HUES6 (cell line): ENCODE results near the gene ARHGAP15.

Experiments used
- H3K27ac ChIP-seq: 2 replicates; pipeline ENCODE4 v1.7.0; 2013; ENCODE audit warnings: low read depth, mild to moderate bottlenecking, low read length, inconsistent platforms
- H3K27me3 ChIP-seq: 2 replicates; pipeline ENCODE4 v1.6.1; 2013; ENCODE audit warnings: low read length; ENCODE audit not compliant: control insufficient read depth, insufficient read depth
- H3K36me3 ChIP-seq: 2 replicates; pipeline ENCODE4 v1.6.1; 2013; ENCODE audit warnings: low read length; ENCODE audit not compliant: control insufficient read depth, insufficient read depth
- H3K4me1 ChIP-seq: 2 replicates; pipeline ENCODE4 v1.6.1; 2013; ENCODE audit warnings: low read length; ENCODE audit not compliant: control insufficient read depth, insufficient read depth
- H3K4me3 ChIP-seq: 2 replicates; pipeline ENCODE4 v1.5.1; 2013; ENCODE audit warnings: low read depth, low read length
- H3K9ac ChIP-seq: one replicate; pipeline ENCODE4 v1.6.1; 2013; ENCODE audit warnings: mild to moderate bottlenecking, low read length
- H3K9me3 ChIP-seq: 2 replicates; pipeline ENCODE4 v1.6.1; 2013; ENCODE audit warnings: low read depth, low read length; ENCODE audit not compliant: control insufficient read depth, insufficient read depth

Gene ARHGAP15

DNA sequence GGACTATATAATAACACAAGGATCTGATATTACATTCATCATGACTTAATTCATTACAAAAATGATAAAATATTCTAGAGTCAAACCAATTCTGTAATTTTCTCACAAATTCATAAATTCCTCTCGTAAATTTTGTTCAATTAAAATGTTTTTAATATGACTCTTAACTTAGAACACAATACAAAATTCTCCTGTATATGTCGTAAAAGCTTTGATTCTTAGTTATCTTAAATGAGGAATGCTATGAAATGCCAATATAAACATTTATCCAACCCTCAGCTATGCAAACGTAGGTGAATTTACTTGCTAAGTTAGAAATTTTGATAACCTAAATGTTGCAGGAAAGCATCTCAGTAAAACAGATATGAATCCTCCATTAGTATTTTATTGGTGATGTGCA lies 28.9 kb downstream of the ARHGAP15 start:
- Histone ChIP-seq H3K27ac (no peak overlapping the region), H3K9ac (no peak overlapping the region), H3K4me1 (peaks cover 2% of the 10 kb centered on the region; the same call in 1 of the 2 replicates), H3K27me3 (no peaks in the 10 kb centered on the region), H3K9me3 (no peaks in the 10 kb centered on the region), H3K36me3 (no peaks in the 10 kb centered on the region), H3K4me3 (no peak overlapping the region)

DNA sequence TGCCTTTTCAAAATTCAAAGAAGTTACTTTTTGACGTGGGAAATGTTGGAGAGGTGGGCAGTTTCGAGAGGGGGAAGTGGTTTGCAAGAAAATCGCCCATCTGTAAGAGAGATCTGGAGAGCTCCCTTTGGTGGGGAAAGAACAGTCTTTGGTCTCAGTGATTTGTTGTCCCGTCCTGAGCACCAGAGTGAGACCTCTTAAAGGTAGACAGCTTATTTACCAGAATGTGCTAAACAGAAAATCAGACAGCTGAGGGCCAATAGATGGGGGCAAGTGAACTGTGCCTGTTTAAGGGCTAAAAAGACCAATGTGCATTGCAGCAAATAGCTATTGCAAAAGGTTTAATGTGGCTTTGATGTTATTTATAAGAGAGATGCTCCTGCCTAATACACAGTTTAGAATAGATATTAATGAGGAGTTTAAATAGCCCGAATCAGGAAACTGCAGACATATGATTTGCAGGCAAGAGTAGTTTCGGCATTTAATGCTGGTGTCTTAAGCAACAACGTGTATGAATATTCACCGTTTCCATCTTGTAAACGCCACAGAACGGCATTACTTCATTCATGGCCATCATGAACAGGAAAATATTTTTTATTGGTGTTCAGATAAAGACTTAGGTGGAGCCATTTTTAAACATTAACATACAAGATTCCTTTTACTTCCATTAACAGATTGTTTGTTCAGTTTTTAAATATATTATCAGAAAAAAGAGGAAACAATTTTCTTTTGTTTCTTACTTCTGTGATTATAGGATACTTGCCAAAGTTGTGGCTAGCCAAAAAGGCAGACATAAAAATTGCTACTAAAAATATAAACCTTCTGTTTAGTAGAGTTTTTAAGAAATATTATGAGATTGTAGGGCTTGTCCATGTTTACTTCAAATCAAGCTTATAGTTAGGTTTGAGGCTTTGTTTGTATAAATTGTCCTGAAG lies 29.6 kb downstream of the ARHGAP15 start:
- peaks cover 2% of the 10 kb centered on the region; the same call in 1 of the 2 replicates for H3K4me1 ChIP-seq
- no peaks in the 10 kb centered on the region for H3K9me3 ChIP-seq

DNA sequence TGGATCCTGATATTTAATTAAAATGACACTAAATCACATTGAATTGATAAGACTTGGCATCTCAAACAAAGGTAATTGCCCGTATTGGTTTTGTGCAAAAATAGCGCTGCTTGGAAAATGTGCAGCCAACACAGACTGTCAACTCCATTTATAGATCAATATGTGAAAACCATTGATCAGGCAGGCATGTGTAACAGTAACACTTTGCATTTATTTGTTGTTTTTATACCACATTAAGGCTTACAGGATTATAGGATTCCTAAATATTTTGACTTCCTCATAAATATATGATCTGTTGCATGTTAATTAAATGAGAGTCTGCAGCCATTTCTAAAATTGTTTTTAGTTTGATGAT lies 30.2 kb downstream of the ARHGAP15 start:
- Histone ChIP-seq H3K4me3 (no peak overlapping the region), H3K27ac (no peak overlapping the region), H3K9ac (no peak overlapping the region), H3K27me3 (no peaks in the 10 kb centered on the region), H3K4me1 (peaks cover 2% of the 10 kb centered on the region; the same call in 1 of the 2 replicates), H3K36me3 (no peaks in the 10 kb centered on the region), H3K9me3 (no peaks in the 10 kb centered on the region)

More for the DNA sequence above, 29.6 kb downstream of the ARHGAP15 start:
- no peaks in the 10 kb centered on the region for H3K36me3 ChIP-seq
- no peak overlapping the region for H3K4me3 ChIP-seq
- H3K9ac ChIP-seq, result no peak overlapping the region
- no peak overlapping the region for H3K27ac ChIP-seq
- no peaks in the 10 kb centered on the region for H3K27me3 ChIP-seq

DNA sequence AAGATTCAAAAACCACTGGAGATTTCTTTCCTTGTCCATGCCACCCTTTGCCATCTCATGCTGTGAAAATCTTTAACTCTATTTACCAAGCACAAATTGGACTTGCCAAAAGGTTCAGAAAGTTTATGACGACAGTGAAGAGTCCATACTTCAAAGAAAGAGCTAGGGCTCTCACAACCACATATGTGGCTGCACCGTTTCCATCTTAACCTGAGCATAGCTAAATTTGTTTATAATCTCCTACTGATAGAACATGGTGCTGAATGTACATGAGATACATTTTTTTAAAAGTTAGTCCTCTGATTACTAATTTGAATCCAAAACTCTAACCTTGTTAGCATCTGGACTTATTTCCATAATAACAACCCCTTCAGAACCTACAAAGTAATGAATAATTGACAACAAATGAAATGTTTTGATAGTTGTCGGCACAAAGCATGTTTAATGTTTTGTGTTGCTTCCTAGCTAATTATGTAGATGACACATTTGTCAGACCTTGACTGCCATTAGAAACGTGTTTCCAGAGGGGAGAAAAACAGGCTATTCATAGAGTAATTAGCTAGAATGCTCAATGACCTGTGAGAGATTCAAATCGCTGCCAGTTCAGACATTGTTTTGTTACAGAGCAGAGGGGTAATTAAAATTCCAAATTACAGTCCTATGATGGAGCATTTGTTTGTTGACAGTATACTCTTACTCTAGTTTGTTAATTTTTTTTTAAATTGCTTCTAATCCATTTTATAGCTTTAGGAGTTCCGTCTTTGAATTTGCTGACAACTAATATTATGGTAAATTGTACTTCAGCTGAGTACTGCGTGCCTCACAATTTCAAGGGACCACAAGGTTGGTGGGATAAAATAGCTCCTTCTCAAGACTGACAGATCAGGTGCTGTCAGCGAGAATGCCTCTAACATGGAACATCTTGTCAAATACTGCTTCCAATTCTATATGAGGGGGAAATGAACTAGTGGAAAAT lies 31.8 kb downstream of the ARHGAP15 start:
- Histone ChIP-seq H3K27me3 (no peaks in the 10 kb centered on the region), H3K36me3 (no peaks in the 10 kb centered on the region), H3K4me1 (no peaks in the 10 kb centered on the region), H3K4me3 (no peak overlapping the region), H3K9ac (no peak overlapping the region), H3K27ac (no peak overlapping the region), H3K9me3 (no peaks in the 10 kb centered on the region)

DNA sequence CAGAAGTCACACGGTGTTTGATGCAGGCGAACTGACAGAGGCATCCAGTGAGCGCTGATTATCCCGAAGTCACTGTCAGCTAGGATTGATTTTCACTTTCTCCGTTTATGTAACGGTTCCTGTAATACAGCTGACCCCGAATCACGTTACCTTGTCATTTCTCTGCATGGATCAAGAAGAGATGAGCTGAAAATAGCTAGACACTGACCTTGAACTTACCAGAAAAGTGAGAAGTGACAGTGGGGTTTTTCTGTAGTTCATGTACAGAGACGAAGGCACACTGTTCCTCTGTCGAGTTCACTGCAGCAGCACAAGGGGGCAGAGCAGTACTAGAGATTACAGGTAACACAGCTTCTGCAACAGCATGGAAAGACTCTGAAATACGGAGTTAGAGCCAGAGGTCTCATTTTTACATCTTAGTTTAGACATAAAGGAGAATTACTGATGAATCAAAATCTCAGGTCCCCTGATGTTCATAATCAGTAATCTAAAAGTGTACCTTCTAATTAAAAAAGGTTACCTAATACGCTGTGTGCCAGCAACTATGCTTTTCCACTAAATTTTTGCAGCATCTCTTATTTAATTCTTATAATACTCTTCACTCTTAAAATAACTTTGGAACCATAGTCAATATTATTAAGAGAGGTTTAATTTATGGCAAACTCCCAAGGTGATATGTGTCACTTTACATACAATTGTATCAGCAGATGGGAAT lies 33.1 kb downstream of the ARHGAP15 start:
- H3K4me3 ChIP-seq, result no peak overlapping the region
- H3K27me3 ChIP-seq, result no peaks in the 10 kb centered on the region
- H3K9me3 ChIP-seq, result no peaks in the 10 kb centered on the region
- H3K9ac ChIP-seq, result no peak overlapping the region
- no peak overlapping the region for H3K27ac ChIP-seq
- no peaks in the 10 kb centered on the region for H3K4me1 ChIP-seq
- no peaks in the 10 kb centered on the region for H3K36me3 ChIP-seq

DNA sequence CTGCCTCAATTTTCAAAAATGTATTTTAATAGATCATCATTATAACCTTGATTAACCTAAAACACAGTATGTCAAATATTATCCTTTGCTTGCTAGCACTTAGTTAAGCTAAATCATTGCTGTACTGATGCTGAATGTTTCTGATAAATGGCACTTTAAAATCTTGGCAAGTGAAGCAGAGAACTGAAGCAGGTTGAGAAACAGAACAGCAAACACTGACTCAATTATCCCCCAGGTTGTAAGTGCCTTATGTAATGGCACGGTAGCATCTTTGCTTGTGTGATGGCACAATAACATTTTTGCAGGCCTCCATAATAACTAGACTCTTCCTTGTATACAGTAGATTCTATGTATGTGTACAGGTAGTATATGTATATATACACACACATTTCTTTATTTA lies 33.8 kb downstream of the ARHGAP15 start:
- Histone ChIP-seq H3K27ac (no peak overlapping the region), H3K27me3 (no peaks in the 10 kb centered on the region), H3K4me3 (no peak overlapping the region), H3K4me1 (no peaks in the 10 kb centered on the region), H3K36me3 (no peaks in the 10 kb centered on the region), H3K9me3 (no peaks in the 10 kb centered on the region), H3K9ac (no peak overlapping the region)

DNA sequence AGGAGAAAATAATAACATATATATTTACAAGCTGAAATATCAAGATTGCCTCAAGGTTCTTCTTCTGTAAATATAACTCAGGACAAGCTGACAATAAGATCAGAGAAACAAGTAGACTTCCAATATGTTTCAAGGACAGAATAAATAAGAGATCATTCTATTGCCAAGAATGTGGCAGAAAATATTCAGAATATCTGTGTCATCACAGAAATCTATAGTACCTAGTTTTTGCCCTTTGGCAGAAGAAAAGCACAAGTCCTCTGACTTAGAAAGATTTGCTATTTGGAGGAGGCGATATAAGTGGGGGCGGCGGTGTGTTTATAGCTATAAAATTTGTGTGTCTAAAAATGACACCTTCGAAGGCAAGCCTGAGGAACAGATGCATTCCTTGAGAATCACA lies 34.3 kb downstream of the ARHGAP15 start:
- no peaks in the 10 kb centered on the region for H3K36me3 ChIP-seq
- no peak overlapping the region for H3K4me3 ChIP-seq
- no peaks in the 10 kb centered on the region for H3K4me1 ChIP-seq
- H3K9me3 ChIP-seq, result no peaks in the 10 kb centered on the region
- no peak overlapping the region for H3K9ac ChIP-seq
- H3K27me3 ChIP-seq, result no peaks in the 10 kb centered on the region
- H3K27ac ChIP-seq, result no peak overlapping the region

DNA sequence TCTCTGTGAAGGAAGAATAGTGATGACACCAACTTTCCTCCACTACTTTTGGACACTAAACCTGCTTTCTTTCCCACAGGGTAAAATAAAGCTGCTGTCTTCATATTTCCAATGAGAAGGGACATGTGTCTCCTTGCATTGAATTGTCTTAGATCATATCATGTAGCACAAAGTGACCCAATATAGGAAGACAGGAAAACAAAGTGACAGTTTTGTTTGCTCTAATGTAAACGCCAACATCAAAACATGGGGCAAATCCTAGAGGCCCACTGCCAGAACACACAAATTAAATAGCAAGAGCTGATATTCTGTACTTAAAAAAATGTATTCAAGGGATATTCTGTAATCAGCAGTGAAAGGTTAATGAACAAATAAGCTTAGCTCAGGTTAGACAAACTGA lies 36.1 kb downstream of the ARHGAP15 start:
- Histone ChIP-seq H3K27ac (no peak overlapping the region), H3K27me3 (no peaks in the 10 kb centered on the region), H3K36me3 (no peaks in the 10 kb centered on the region), H3K4me3 (no peak overlapping the region), H3K9ac (no peak overlapping the region), H3K4me1 (peaks cover 3% of the 10 kb centered on the region; the same call in 1 of the 2 replicates), H3K9me3 (no peaks in the 10 kb centered on the region)

DNA sequence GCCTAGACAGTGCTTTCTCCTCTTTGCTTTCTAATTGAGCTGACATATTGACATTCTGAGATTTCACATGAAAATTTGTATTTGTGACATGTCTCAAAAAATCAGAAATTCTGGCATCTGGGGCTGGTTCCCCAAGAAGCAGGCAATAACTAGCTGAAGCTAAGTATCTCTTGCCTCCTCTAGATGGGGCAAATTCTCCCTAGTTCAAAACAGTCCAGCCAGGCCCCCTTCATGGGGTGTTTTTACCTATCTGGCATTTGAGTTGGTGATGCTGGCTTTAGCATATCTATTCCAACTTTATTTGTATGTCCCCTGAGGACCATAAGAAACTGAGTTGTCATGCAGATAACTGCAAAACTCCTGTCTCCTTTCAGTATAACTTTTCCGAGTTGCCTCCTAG lies 39.9 kb downstream of the ARHGAP15 start:
- Histone ChIP-seq H3K9ac (no peak overlapping the region), H3K27me3 (no peaks in the 10 kb centered on the region), H3K4me3 (no peak overlapping the region), H3K4me1 (peaks cover 3% of the 10 kb centered on the region; the same call in 1 of the 2 replicates), H3K27ac (no peak overlapping the region), H3K9me3 (no peaks in the 10 kb centered on the region), H3K36me3 (no peaks in the 10 kb centered on the region)

DNA sequence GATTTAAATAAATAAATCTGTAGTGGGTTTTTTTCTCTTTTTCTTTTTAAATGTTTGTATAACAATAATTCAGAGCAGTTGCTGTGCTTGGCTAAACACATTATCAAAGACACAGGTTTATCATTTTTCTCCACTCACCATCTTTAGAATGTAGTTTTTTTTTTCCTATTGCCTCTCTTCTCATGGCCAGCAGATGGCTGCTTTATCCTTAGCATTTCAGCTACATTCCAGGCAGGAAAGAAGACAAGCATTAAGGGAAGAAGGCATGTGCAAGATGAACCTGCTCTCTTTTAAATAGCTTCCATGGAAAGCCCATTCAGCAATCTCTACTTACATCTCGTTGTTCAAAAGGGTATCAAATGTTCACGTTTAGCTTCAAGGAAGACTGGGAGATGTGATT lies 42.6 kb downstream of the ARHGAP15 start:
- H3K4me3 ChIP-seq, result no peak overlapping the region
- no peak overlapping the region for H3K27ac ChIP-seq
- H3K4me1 ChIP-seq, result peaks cover 3% of the 10 kb centered on the region; the same call in 1 of the 2 replicates
- no peaks in the 10 kb centered on the region for H3K9me3 ChIP-seq
- H3K9ac ChIP-seq, result no peak overlapping the region
- no peaks in the 10 kb centered on the region for H3K27me3 ChIP-seq
- no peaks in the 10 kb centered on the region for H3K36me3 ChIP-seq
